ENCODE measurements around the gene BTG2. TPM values are rescaled to one million over a fixed set of nuclear protein-coding genes. Genes with fewer than 3 reads are reported as not detected.
"Not testable (repeated sequence)": the region's sequence is repeated elsewhere in the genome, so short reads cannot be mapped to it uniquely, and the experiment has no call there.

The BTG2 gene
- total RNA-seq, 2 donors from 2014 or later = 119 to 164 TPM

DNA sequence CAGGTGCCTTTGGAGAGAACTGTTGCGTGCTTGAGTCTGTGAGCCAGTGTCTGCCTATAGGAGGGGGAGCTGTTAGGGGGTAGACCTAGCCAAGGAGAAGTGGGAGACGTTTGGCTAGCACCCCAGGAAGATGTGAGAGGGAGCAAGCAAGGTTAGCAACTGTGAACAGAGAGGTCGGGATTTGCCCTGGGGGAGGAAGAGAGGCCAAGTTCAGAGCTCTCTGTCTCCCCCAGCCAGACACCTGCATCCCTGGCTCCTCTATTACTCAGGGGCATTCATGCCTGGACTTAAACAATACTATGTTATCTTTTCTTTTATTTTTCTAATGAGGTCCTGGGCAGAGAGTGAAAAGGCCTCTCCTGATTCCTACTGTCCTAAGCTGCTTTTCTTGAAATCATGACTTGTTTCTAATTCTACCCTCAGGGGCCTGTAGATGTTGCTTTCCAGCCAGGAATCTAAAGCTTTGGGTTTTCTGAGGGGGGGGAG, 2.4 kb downstream of the BTG2 start:
- Histone ChIP-seq H3K4me1 (ENCODE audit: control insufficient read depth in 1 of 2, low read depth in 2 of 2) (peaks cover 14 to 42% of the 10 kb centered on the region in 2 donors), H3K4me3 (peak overlapping the region; percentile 95), H3K27me3 (replicated peaks; ENCODE audit: insufficient read depth) (no peaks in the 10 kb centered on the region), H3K27ac (peak overlapping the region; percentile 9 to 99), H3K9me3 (no peaks in the 10 kb centered on the region), H3K36me3 (peaks cover 16% of the 10 kb centered on the region)
- no peak for DNase-seq (ENCODE audit: low spot score)
- no peak for ATAC-seq (ENCODE audit: insufficient number of reproducible peaks, low FRiP score, low read depth)
- TF ChIP-seq, protein P1, sequence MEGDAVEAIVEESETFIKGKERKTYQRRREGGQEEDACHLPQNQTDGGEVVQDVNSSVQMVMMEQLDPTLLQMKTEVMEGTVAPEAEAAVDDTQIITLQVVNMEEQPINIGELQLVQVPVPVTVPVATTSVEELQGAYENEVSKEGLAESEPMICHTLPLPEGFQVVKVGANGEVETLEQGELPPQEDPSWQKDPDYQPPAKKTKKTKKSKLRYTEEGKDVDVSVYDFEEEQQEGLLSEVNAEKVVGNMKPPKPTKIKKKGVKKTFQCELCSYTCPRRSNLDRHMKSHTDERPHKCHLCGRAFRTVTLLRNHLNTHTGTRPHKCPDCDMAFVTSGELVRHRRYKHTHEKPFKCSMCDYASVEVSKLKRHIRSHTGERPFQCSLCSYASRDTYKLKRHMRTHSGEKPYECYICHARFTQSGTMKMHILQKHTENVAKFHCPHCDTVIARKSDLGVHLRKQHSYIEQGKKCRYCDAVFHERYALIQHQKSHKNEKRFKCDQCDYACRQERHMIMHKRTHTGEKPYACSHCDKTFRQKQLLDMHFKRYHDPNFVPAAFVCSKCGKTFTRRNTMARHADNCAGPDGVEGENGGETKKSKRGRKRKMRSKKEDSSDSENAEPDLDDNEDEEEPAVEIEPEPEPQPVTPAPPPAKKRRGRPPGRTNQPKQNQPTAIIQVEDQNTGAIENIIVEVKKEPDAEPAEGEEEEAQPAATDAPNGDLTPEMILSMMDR (IDR thresholded peaks at IDR 0.05) = no peak

DNA sequence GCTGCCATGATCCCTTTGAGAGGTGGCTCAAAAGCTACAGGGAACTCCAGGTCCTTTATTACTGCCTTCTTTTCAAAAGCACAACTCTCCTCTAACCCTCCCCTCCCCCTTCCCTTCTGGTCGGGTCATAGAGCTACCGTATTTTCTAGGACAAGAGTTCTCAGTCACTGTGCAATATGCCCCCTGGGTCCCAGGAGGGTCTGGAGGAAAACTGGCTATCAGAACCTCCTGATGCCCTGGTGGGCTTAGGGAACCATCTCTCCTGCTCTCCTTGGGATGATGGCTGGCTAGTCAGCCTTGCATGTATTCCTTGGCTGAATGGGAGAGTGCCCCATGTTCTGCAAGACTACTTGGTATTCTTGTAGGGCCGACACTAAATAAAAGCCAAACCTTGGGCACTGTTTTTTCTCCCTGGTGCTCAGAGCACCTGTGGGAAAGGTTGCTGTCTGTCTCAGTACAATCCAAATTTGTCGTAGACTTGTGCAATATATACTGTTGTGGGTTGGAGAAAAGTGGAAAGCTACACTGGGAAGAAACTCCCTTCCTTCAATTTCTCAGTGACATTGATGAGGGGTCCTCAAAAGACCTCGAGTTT, 3.1 kb downstream of the BTG2 start:
- ATAC-seq (ENCODE audit: insufficient number of reproducible peaks, low FRiP score, low read depth) (no peak), DNase-seq (ENCODE audit: low spot score) (no peak)
- Histone ChIP-seq H3K27ac (peak overlapping the region; percentile 9 to 18), H3K27me3 (replicated peaks; ENCODE audit: insufficient read depth) (no peaks in the 10 kb centered on the region), H3K4me3 (peak overlapping the region; percentile 95), H3K4me1 (ENCODE audit: control insufficient read depth in 1 of 2, low read depth in 2 of 2) (peaks cover 14 to 42% of the 10 kb centered on the region in 2 donors), H3K9me3 (no peaks in the 10 kb centered on the region), H3K36me3 (peaks cover 16% of the 10 kb centered on the region)
- TF ChIP-seq, protein P1 (IDR thresholded peaks at IDR 0.05) = no peak

DNA sequence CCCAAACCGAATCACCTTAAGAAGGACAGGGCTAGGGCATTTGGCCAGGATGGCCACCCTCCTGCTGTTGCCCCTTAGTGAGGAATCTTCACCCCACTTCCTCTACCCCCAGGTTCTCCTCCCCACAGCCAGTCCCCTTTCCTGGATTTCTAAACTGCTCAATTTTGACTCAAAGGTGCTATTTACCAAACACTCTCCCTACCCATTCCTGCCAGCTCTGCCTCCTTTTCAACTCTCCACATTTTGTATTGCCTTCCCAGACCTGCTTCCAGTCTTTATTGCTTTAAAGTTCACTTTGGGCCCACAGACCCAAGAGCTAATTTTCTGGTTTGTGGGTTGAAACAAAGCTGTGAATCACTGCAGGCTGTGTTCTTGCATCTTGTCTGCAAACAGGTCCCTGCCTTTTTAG, 3.6 kb downstream of the BTG2 start:
- peak overlapping the region; percentile 95 for H3K4me3 ChIP-seq
- peaks cover 16% of the 10 kb centered on the region for H3K36me3 ChIP-seq
- TF ChIP-seq, protein P1 (IDR thresholded peaks at IDR 0.05) = no peak
- DNase-seq (ENCODE audit: low spot score) = no peak
- no peaks in the 10 kb centered on the region for H3K9me3 ChIP-seq
- H3K4me1 ChIP-seq (ENCODE audit: control insufficient read depth in 1 of 2, low read depth in 2 of 2) = peaks cover 14 to 42% of the 10 kb centered on the region in 2 donors
- no peak overlapping the region for H3K27ac ChIP-seq
- H3K27me3 ChIP-seq (replicated peaks; ENCODE audit: insufficient read depth) = no peaks in the 10 kb centered on the region
- no peak for ATAC-seq (ENCODE audit: insufficient number of reproducible peaks, low FRiP score, low read depth)

DNA sequence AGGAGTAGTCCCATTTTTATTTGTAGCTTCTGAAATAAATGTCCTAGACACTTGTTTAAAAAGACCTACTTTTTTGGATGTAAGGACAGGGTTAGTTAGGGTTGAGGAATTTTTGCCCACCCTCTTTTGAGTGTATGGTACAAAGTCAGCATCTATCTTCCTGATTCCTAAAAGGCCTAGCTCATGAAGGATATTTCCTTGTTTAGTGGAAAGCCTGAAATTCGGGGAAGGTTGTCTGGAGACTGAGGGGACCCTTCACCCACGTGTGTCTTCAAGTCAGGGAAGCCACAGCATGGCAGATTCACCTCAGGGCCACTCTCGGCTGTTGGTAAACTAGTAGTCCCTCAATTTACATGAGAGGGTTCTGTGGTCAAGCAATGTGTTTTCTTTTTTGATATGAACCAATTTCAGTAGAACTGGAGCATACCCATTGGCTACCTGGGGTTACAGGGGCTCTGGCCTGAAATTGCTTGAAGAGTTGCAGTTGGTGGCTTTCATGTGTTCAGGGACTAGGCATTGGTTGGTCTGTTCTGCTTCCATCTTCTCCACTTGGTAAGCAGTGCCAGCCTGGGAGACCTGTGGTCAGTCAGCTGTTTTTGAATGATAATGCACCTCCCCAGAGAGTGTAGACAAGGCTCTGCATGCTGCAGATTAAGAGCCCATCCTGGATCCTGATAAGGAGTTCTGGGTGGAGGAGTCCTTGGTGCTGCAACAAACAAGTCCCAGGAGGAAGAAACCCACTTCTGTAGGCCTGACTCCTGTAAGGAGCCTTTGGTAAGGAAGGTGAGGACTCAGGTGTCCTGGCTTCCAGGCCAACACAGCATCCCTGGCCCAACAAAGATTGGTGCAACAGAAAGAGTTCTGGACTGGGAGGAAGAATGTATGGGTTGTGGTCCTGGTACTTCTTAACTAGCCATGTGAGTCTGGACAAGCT, 6.3 kb downstream of the BTG2 start:
- Histone ChIP-seq H3K9me3 (no peaks in the 10 kb centered on the region), H3K36me3 (peaks cover 16% of the 10 kb centered on the region), H3K27me3 (replicated peaks; ENCODE audit: insufficient read depth) (no peaks in the 10 kb centered on the region), H3K4me3 (no peak overlapping the region), H3K4me1 (ENCODE audit: control insufficient read depth in 1 of 2, low read depth in 2 of 2) (peaks cover 20 to 45% of the 10 kb centered on the region in 2 donors), H3K27ac (no peak overlapping the region)
- ATAC-seq (ENCODE audit: insufficient number of reproducible peaks, low FRiP score, low read depth) = no peak
- TF ChIP-seq, protein P1 (IDR thresholded peaks at IDR 0.05) = no peak
- no peak for DNase-seq (ENCODE audit: low spot score)

DNA sequence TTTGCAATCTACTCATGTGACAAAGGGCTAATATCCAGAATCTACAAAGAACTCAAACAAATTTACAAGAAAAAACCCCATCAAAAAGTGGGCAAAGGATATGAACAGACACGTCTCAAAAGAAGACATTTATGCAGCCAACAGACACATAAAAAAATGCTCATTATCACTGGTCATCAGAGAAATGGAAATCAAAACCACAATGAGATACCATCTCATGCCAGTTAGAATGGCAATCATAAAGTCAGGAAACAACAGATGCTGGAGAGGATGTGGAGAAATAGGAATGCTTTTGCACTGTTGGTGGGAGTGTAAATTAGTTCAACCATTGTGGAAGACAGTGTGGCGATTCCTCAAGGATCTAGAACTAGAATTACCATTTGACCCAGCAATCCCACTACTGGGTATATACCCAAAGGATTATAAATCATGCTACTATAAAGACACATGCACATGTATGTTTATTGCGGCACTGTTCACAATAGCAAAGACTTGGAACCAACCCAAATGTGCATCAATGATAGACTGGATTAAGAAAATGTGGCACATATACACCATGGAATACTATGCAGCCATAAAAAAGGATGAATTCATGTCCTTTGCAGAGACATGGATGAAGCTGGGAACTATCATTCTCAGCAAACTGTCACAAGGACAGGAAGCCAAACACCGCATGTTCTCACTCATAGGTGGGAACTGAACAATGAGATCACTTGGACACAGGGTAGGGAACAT, 8.9 kb downstream of the BTG2 start:
- H3K36me3 ChIP-seq; DNase-seq (ENCODE audit: low spot score); H3K4me3 ChIP-seq; H3K27ac ChIP-seq; ATAC-seq (ENCODE audit: insufficient number of reproducible peaks, low FRiP score, low read depth); H3K9me3 ChIP-seq; H3K27me3 ChIP-seq (replicated peaks; ENCODE audit: insufficient read depth): not testable (repeated sequence)
- H3K4me1 ChIP-seq (ENCODE audit: control insufficient read depth in 1 of 2, low read depth in 2 of 2) = peaks cover 10 to 39% of the 10 kb centered on the region in 2 donors
